Stimulated activated CD4-positive, alpha-beta T cell treated with anti-CD3 and anti-CD28 coated beads, Interleukin-4, amount 100 ng/mL, for 48 hours (primary cell): Measurements from ENCODE around the gene ATP6V0B.
A peak's percentile ranks its signal among the peaks of the same experiment; 100 is the strongest.

Experiments
- DNase-seq, 2 donors: peaks; one replicate each; pipeline ENCODE4 v3.0.0-alpha.2; 2020; ENCODE audit warnings: low read depth in 2 of 2

The ATP6V0B gene

DNA sequence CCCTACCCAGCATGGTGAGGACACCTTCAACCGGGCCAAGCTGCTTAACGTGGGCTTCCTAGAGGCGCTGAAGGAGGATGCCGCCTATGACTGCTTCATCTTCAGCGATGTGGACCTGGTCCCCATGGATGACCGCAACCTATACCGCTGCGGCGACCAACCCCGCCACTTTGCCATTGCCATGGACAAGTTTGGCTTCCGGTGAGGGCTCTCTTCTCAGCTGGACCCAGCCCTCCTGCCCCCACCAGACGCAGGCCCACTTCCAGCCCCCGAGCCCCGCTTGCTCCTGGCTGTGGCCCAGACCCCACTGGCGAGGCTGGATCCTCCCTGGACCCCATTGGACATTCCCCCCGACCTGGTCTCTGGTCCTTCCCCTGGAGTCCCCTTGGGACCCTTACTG is 10.1 kb downstream of the ATP6V0B start:
- DNase-seq, result no peak

DNA sequence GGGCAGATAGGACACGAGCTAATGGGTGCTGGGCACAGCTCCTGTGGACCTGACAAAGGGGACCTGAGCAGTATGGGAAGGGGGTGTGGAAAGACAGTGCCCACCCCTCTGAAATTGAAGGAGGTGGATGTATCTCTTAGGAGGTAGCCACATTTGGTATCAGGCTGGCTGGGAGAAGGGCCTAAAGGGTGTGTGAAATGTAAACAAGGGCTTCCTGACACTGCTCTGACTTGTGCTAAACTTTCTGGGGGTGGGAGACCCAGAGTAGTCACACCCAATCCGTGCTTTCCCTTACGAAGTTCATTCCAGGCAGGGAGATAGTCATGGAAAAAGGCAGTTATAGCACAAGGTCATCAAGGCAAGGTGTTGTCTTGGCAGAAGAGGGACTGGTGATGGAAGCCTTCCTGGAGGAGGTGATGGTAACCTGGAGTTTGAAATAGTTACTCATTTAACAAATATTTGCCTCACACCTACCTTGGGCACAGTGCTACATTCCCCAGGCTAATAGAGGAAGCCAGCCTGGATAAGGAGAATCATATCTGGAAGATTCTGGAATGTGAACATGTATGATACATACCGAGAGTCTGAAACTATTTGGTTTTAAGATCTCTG is 11.3 kb downstream of the ATP6V0B start:
- no peak for DNase-seq

DNA sequence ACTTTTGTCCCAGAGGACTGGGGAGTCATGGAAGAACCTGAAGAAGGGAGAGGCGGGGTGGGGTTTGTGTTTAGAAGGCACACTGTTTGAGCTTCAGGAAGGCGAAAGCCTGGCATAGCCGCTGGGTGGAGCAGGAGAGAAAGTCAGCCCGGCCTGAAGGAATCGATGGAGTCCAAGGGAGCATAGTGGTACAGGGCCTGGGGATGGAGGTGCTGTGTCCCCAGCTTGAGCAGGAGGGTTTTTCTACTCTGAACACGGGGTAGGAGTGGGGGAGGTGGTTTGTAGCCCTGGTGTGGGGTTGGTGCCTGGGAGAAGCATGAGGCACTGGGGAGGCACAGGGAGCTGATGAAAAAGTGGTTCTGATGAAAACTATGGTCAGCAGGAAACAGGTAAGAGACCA is 12.0 kb downstream of the ATP6V0B start:
- no peak for DNase-seq

DNA sequence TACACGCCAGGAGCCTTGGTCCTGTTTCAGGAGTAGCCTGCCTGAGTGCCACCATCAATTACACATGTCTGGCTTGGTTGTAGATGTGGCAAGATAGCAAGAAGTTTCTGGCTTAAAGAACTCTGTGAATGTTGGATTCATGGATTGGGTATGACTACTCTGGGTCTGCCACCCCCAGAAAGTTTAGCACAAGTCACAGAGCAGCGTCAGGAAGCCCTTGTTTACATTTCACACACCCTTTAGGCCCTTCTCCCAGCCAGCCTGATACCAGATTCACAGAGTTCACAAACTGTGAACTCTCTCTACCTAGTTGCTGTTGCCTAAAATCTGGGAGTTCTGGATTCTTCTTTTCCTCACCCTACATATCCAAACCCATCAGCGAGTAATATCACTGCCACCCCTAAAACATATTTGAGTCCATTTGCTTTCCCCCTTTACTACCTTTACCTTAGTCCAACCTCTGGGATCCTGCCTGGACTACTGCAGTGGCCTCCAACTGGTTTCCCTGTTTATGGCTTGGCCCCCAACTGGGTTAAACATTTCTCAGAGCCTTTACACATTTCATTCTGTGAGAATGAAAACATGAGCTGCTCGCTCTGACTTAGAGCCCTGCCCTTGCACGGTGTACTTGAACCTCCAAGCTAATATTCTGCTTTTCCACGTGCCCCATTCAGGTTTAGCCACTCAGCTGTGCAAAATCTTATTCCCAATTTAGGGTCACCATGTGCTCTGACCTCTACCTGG is 12.6 kb downstream of the ATP6V0B start:
- no peak for DNase-seq

DNA sequence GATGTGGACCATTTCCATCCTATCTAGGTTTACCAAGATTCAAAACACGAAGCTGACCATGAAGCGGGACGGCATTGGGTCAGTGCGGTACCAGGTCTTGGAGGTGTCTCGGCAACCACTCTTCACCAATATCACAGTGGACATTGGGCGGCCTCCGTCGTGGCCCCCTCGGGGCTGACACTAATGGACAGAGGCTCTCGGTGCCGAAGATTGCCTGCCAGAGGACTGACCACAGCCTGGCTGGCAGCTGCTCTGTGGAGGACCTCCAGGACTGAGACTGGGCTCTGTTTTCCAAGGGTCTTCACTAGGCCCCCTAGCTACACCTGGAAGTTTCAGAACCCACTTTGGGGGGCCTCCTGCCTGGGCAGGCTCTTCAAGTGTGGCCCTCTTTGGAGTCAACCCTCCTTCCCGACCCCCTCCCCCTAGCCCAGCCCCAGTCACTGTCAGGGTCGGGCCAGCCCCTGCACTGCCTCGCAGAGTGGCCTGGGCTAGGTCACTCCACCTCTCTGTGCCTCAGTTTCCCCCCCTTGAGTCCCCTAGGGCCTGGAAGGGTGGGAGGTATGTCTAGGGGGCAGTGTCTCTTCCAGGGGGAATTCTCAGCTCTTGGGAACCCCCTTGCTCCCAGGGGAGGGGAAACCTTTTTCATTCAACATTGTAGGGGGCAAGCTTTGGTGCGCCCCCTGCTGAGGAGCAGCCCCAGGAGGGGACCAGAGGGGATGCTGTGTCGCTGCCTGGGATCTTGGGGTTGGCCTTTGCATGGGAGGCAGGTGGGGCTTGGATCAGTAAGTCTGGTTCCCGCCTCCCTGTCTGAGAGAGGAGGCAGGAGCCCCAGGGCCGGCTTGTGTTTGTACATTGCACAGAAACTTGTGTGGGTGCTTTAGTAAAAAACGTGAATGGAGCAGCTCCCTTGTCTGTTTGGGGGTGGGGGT is 15.8 kb downstream of the ATP6V0B start:
- no peak for DNase-seq

DNA sequence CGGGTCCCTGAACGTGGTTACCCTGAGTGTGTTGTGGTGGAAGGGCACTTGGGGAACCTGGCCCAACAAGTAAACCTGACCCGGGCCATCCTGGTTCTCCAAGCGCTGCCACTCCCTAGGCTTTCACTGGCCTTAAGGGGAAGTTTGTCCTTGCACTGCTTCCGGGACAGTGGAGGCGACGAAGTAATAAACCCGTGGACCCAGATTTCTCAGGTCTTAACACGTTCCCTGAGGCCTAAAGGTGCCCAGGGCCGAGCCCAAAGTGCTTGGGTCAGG is 16.4 kb downstream of the ATP6V0B start:
- no peak for DNase-seq

DNA sequence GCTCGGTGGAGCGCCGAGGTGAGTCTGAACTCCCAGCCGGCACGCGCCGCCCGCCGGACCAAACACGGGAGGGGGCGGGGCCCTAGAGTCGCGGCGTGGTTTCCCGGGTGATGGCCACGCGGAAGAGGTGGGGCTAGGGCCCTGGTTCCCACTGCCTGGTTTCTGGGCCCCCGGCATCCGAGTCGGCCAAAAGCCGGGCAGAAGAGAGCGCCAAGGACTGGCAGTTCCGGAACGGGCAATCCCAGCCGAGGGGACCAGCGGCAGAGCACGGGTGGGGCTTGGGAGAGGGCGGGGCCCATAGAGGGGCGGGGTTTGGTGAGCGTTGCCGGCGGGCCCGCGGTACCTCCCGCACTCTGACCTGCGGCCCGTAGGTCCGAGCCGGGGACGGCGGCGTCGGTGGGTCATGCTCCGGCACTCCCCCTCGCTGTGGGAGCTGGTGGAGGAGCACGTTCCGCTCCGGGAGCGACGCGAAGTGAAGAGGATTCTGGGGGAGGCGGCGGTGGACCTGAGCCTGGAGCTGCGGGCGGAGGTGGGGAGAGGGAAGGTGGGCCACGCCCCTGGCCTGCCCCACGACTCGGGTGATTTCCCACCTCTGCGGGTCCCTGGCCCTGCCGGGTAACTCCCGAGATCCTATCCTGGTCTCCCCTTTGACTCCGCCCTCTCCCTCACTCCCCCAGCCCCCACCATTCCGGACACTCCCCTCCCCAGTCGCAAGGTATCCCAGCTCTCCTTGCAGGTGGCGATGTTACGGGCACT is 16.9 kb downstream of the ATP6V0B start, which contains the start of gene CCDC24:
Gene CCDC24, plus strand, starts transcription at position 124 of the 756 bp plus-strand sequence. Its CDS starts 280 bp downstream, at position 404.
- DNase-seq, result peak; percentile 60 to 76

DNA sequence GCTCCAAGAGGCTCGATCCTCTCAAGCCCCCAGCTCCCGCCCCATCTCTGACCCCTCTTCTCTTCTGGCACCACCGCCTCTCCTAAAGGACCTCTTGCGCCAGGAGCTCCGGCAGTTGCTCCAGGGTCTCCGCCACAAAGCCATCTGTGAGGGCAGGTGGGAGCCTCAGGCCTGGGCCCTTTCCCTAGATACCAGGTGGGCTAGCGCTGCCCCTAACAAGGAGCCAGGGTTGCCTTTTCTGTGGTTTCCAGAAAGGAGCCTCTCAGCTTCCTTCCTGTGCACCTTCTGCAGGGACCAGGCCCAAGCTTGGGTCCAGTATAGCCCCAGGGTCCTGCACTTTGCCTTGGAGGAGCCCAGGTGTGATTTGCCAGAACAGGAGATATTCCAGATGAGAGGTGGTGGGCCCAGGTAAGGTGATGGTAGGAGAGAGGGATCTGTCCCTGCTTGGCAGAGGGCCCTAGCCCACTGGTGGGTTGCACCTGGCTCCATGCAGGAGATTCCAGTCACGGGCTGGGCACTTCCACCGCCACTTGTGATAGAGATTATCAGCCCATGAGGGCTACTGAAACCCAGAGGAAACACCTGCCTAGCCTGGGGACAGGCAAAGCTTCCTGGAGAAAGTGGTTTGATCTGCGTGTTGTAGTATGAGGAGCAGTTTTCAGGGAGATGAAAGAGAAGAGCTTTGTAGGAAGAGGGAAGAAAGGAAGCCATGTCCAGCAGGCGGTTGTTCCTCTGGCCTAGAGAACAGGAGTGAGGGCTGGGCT is 17.7 kb downstream of the ATP6V0B start:
- DNase-seq, result no peak

DNA sequence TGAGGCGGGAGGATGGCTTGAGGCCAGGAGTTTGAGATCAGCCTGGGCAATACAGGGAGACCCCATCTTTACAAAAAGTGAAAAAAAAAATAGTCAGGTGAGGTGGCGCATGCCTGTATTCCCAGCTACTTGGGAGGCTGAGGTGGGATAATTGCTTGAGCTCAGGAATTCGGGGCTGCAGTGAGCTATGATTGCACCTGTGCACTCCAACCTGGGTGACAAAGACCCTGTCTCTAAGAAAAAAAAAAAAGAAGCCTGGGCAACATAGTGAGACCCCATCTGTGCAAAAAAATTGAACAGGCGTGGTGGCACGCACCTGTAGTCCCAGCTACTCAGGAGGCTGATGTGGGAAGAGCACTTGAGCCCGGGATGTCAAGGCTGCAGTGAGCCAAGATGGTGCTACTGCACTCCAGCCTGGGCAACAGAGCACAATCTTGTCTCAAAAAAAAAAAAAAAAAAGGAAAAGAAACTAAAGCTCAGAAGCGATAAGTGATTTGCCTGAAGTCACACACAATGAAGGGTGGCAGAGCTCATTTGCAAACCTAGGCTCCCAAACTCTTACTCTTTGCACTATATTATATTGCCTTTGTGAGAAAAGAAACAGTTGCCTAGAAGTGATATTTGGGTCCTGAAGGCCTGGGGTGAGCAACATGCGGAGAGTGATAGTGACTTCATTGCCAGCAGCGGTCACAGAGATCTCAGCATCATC is 18.6 kb downstream of the ATP6V0B start:
- DNase-seq, result no peak

DNA sequence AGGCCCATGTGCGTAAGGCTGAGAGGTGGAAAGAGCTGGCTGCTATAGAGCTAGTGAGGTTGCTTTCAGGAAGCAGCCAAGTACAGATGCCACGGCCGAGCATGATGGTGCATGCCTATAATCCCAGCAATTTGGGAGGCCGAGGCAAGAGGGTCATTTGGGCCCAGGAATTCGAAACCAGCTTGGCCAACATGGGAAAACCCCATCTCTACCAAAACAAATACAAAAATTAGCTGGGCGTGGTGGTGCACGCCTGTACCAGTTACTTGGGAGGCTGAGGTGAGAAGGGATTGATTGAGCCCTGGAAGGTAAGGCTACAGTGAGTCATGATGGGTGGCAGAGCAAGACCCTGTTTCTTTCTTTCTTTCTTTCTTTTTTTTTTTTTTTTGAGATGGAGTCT is 19.3 kb downstream of the ATP6V0B start:
- DNase-seq, result no peak

DNA sequence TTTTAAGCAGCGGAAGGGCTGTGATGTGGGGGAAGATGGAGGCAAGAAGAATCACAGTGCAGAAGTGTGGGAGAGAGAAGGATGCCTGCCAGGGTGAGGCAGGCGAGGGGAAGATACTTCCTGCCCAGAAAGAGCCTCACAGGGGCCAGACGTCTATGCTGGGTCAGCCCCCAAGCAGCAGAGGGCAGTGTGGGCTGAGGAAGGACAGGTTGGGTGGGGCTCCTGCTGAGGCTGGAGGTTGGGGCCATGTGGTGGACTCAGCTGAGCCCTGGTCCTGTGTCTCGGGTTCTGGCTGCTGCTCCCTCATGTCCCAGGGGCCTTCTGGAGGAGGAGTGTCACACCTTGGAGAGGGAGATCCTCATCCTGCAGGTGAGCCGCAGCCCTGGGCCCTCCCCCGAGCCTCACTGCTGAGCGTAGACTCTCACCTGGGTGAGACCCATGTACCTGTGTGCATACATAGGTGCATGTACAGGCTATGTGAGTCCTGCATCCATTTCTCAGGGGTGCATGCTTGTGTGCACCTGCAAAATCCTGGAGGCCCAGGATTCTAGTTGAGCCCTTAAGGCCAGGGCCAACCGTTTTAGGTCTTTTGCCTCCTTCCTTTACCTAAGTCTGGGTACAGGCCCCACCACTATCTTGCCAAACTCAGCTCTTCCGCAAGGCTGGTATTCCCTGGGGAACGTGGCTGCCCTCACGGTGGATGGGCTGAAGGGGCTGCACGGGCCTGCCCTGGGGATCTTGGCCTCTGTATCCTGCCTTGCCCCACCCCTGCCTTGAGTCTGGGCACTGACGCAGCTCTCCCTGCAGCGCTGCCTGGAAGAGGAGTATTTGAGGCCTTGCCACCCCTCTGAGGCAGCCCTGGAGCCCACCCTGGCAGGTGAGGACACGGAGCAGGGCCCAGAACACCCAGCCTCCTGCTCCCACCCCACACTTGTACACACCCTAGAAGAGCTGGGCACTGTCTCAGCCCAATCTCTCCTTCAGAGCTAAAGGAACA is 20.3 kb downstream of the ATP6V0B start:
- no peak for DNase-seq

DNA sequence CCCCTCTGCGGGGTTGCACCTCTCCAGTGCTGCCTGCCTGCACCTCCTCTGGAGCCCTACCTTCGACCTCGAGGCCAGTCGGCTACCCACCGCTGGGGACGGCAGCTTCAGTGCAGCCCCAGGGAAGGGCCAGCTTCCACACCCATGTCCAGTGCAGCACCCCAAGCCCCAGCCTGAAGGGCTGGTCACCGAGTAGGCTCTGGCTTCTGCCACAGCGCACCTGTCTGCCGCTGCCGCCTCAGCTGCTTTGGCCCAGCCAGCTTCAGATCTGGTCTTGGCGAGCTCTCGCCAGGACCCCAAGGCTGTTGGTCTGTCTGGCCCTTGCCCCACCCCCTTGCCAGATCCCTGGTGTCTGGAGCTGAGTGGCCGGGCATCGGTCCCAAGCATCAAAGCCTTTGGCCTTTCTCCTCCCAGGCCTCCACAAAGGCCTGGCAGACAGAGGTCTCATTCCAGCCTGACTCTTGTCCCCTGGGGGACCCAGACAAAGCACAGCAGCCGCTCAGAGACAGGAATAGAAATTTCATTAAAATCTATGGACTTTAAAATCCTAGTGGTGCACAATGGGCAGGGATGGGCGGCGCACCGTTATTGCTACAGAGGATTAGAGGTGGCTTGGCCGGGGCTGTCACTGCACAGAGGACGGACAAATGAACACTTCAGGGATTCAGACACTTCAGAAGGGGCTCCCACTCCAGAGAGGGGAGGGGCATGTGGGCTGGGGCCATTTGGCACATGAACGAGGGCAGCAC is 21.4 kb downstream of the ATP6V0B start:
- DNase-seq, result no peak

DNA sequence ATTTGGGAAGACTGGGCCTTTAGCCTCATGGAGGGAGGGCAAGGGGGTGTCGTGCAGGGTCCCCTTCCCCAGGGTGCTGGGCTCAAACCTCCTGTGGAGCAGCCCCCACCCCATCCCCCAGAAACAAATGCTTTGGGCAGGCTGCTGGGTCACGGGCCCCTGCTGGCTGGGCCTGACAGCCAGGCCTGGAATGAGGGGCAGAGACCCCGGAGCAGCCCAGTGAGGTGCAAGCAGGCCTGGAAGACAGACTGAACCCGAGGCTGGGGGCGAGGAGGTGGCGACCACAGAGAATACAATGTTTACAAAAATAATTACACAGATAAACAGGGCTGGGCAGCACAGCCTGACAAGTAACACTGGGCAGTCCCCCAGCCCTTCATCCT is 22.0 kb downstream of the ATP6V0B start:
- DNase-seq, result no peak

DNA sequence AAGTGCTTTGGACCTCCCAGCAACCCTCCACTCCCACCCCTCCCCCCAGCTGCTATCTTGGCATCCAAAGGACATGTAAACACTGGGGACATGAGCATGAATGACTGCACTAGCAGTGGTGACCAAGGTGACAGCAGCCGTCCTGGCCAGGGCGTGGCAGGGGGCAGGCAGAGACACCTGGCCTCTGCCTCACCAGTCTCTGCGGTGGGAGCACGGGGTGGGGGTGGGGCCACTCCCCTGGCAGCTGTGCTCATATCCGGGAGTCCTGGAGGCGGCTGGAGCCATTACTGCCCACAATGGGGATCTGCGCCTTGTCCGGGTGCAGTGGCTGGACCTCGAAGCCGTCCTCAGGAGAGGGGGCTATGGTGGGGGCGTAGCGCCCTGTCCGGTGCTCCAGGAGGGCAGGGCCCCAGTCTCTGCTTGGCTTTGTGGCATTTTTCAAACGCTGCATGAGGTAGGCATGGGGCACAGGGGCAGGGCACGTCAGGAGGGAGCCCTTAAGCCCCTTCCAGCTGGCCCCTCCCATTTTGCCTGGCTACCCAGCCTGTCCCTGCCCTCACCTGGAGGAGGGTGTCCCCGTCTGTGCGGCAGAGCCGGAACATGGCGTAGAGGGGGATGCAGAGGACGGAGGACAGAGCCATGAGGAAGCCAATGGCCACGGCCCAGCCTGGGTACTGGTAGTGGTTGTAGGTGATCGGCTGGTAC is 22.7 kb downstream of the ATP6V0B start:
- no peak for DNase-seq

DNA sequence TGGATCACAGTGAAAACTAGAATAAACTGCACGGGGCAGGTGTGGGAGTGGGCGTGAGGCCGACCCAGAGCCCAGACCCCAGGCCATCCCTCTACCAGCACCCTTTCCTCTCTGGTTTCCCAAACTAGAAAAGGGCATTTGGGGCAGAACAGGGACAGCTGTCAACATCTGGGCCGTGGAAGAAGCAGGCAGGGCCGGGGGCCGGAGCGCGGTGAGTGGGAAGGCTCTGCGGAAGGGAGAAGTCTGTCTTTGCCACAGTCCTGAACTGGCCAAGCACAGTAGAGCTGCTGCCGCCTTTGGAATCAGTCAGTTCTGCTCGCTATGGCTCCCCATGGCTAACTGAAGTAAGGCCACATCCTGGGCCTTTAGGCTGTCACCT is 23.2 kb downstream of the ATP6V0B start:
- DNase-seq, result no peak

DNA sequence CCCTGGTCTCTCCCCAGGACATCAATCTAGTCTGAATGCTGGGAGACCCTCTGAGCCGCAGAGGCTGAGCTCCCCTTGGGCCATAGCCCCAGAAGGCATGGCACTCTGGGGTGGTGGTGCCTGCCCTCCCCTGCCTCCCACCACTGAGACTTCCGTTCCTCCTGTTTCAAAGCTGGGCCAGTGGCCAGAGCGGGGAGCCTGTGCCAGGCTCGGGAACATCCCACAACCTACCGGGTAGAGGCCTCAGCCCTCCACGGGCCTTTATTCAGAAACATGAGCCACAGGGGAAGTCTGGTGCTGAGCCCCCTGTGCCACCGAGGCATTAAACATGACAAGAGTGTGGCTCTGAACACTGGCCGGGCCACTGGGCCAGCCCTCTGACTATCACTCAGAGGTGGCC is 24.7 kb downstream of the ATP6V0B start:
- no peak for DNase-seq

DNA sequence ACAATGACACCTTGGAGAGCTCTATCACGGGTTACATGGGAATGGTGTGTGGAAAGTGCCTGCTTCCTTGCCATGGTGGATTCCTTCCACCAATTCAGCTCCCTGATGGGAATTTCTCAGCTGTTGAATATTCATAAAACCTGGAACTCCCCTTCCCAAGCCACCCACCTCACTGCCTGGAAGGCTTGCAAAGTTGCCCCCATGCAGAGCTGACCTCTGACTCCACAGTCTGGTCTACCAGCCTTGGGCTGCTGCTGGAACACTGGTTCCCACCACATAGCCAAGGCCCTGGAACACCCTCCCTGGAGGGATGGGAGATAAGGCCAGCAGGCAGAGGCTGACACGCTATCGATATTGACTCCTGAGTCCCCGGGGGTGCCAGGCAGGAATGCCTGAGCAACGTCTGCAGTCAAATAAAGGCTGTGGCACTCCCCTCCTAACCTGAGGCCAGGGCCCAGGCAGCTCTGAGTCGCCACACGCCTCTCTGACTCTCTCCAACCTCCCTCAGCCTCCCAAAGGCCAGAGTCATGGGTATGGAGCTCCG is 25.4 kb downstream of the ATP6V0B start:
- DNase-seq, result no peak

DNA sequence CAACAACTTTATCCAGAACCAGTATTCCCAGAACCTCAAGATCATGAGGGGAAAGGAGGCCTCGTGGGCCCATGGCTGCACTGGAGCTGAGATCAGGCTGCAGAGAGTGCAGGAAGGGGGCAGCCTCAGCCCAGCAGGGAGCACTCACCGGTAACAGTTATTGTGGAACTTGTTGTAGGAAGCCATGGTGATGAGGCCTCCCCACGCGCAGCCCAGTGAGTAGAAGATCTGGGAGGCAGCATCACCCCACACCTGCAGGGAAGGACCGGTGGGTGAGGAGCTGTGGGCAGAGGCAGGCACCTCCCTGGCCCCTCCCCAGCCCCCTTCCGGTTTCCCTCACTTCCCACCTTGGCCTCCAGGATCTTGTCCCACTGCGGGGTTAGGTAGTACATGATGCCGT is 27.4 kb downstream of the ATP6V0B start:
- DNase-seq, result no peak
